CD14-positive monocyte (primary cell): Measurements from ENCODE around the gene RPL12. TPM values are rescaled to one million over a fixed set of nuclear protein-coding genes. Genes with fewer than 3 reads are reported as not detected.

Source experiments
- DNase-seq, 3 donors: peaks; one replicate each; pipeline ENCODE4 v3.0.0-alpha.2; 2011 to 2022
- H2AFZ ChIP-seq: 2 replicates; pipeline ENCODE4 v1.6.0; 2012; ENCODE audit warnings: mild to moderate bottlenecking, low read depth, low read length, inconsistent platforms; ENCODE audit not compliant: insufficient read depth, poor library complexity, severe bottlenecking
- H3K27ac ChIP-seq, 2 donors: 1 replicate in 1 of 2; 2 replicates in 1 of 2; pipeline ENCODE4 v1.5.1; 2012 to 2013; ENCODE audit warnings: low read length in 2 of 2, control low read depth in 1 of 2, inconsistent platforms in 1 of 2, low read depth in 1 of 2, mild to moderate bottlenecking in 1 of 2
- H3K27me3 ChIP-seq, 2 donors: one replicate each; pipeline versions ENCODE4 v1.6.0 to v1.6.1; 2011 to 2013; ENCODE audit warnings: low read length in 2 of 2; ENCODE audit not compliant: control insufficient read depth in 2 of 2, insufficient read depth in 2 of 2
- H3K36me3 ChIP-seq, 2 donors: replicated peaks in 1 of 2; 1 replicate in 1 of 2; 2 replicates in 1 of 2; pipeline versions ENCODE4 v1.5.1 to v1.6.1; 2012 to 2013; ENCODE audit warnings: low read length in 2 of 2, control low read depth in 1 of 2, inconsistent platforms in 1 of 2, mild to moderate bottlenecking in 1 of 2; ENCODE audit not compliant: insufficient read depth in 2 of 2, control insufficient read depth in 1 of 2
- H3K4me1 ChIP-seq, 2 donors: 1 replicate in 1 of 2; 2 replicates in 1 of 2; pipeline versions ENCODE4 v1.5.1 to v1.6.1; 2012 to 2013; ENCODE audit warnings: low read length in 2 of 2, control low read depth in 1 of 2, inconsistent platforms in 1 of 2, mild to moderate bottlenecking in 1 of 2, moderate library complexity in 1 of 2; ENCODE audit not compliant: insufficient read depth in 2 of 2, control insufficient read depth in 1 of 2
- H3K4me2 ChIP-seq: replicated peaks from 2 replicates; pipeline ENCODE3; 2012; ENCODE audit warnings: low read length, moderate library complexity, mild to moderate bottlenecking; ENCODE audit not compliant: poor library complexity, severe bottlenecking; ENCODE audit errors: extremely low read depth
- H3K4me3 ChIP-seq, 3 experiments: fragments of 200-600 bp in 1 of 3; sonication (generic) in 1 of 3; replicated peaks in 1 of 3; 1 replicate in 2 of 3; 2 replicates in 1 of 3; pipeline ENCODE4 v1.5.1; 2011 to 2013; ENCODE audit warnings: low read length in 3 of 3, mild to moderate bottlenecking in 3 of 3, control low read depth in 2 of 3, low read depth in 2 of 3, inconsistent platforms in 1 of 3, moderate library complexity in 1 of 3
- H3K79me2 ChIP-seq: 2 replicates; pipeline ENCODE4 v1.6.0; 2012; ENCODE audit warnings: mild to moderate bottlenecking, control low read depth, inconsistent platforms, low read length, moderate library complexity; ENCODE audit not compliant: insufficient read depth
- H3K9ac ChIP-seq: 2 replicates; pipeline ENCODE4 v1.6.0; 2017; ENCODE audit warnings: low read length, mild to moderate bottlenecking; ENCODE audit not compliant: insufficient read depth, poor library complexity, severe bottlenecking
- H3K9me3 ChIP-seq, 2 donors: replicated peaks in 1 of 2; 1 replicate in 1 of 2; 2 replicates in 1 of 2; pipeline versions ENCODE4 v1.5.1 to v1.6.1; 2012 to 2013; ENCODE audit warnings: low read length in 2 of 2, control low read depth in 1 of 2; ENCODE audit not compliant: control insufficient read depth in 1 of 2, insufficient read depth in 1 of 2
- H4K20me1 ChIP-seq: 2 replicates; pipeline ENCODE4 v1.6.0; 2012; ENCODE audit warnings: mild to moderate bottlenecking, low read length, control low read depth, moderate library complexity; ENCODE audit not compliant: insufficient read depth
- H3K27ac Mint-ChIP-seq, 7 donors: one replicate each; pipeline ENCODE4 v1.8.0; 2020; ENCODE audit warnings: mild to moderate bottlenecking in 7 of 7, mixed read lengths in 7 of 7, moderate library complexity in 6 of 7, inconsistent platforms in 2 of 7
- H3K27me3 Mint-ChIP-seq, 3 donors: one replicate each; pipeline ENCODE4 v1.8.0; 2021 to 2022; ENCODE audit warnings: low read depth in 3 of 3, mild to moderate bottlenecking in 3 of 3, mixed read lengths in 3 of 3, moderate library complexity in 3 of 3, inconsistent platforms in 1 of 3
- H3K36me3 Mint-ChIP-seq, 2 donors: one replicate each; pipeline ENCODE4 v1.8.0; 2020; ENCODE audit warnings: mixed read lengths in 2 of 2, inconsistent platforms in 1 of 2, mild to moderate bottlenecking in 1 of 2
- H3K4me1 Mint-ChIP-seq: one replicate; pipeline ENCODE4 v1.8.0; 2020; ENCODE audit warnings: mild to moderate bottlenecking, mixed read lengths
- H3K4me3 Mint-ChIP-seq, 2 donors: one replicate each; pipeline ENCODE4 v1.8.0; 2020; ENCODE audit warnings: mild to moderate bottlenecking in 2 of 2, mixed read lengths in 2 of 2, moderate library complexity in 1 of 2
- H3K9me3 Mint-ChIP-seq, 7 donors: one replicate each; pipeline ENCODE4 v1.8.0; 2020 to 2022; ENCODE audit warnings: mixed read lengths in 7 of 7, mild to moderate bottlenecking in 6 of 7, moderate library complexity in 6 of 7, inconsistent platforms in 2 of 7
- CTCF ChIP-seq: fragments of 200-600 bp; IDR thresholded peaks from one replicate; pipeline ENCODE4 v1.8.0; 2022; ENCODE audit warnings: antibody characterized with exemption, mild to moderate bottlenecking
- WGBS: methylation state at CpG from one replicate; pipeline ENCODE4 v1.1.5; 2013; ENCODE audit warnings: missing lambda C conversion rate; ENCODE audit not compliant: insufficient coverage; 5-methylcytosine and 5-hydroxymethylcytosine counted together
- intact Hi-C, 2 donors: fragments of 100-400 bp; cut with micrococcal nuclease; formaldehyde crosslinking; loops; one replicate each; pipeline versions ENCODE4 v1.15.0 to v1.15.1; 2023
- polyA plus RNA-seq, 3 donors: library from polyadenylated mRNA; depleted of rRNA in 1 of 3; unstranded in 2 of 3; stranded (reverse) in 1 of 3; fragments of 300-500 nt in 2 of 3; fragments of >200 nt in 1 of 3; fragmentation: Illumina TruSeq in 2 of 3; gene quantifications; 1 replicate in 2 of 3; 2 replicates in 1 of 3; pipeline ENCODE4 v1.2.3, GENCODE V29; 2012 to 2021

The RPL12 gene
- polyA plus RNA-seq, 3 donors = 417 to 1,509 (median 490) TPM

GRCh38 chr9:127493592-127494303 lies 42.5 kb upstream of the RPL12 start:
- Histone ChIP-seq H3K4me3 (no peak overlapping the region), H3K27me3 (no peaks in the 10 kb centered on the region), H2AFZ (no peak overlapping the region), H3K4me2 (no peak overlapping the region), H3K27ac (no peak overlapping the region), H4K20me1 (no peaks in the 10 kb centered on the region), H3K36me3 (peaks cover 81 to 96% of the 10 kb centered on the region in 2 donors), H3K9ac (no peak overlapping the region), H3K4me1 (no peaks in the 10 kb centered on the region), H3K9me3 (no peaks in the 10 kb centered on the region), H3K79me2 (no peaks in the 10 kb centered on the region)
- intact Hi-C loops = no loop called here
- no peak overlapping the region for H3K27ac Mint-ChIP-seq
- no peak for TF ChIP-seq CTCF
- H3K9me3 Mint-ChIP-seq = no peaks in the 10 kb centered on the region
- no peaks in the 10 kb centered on the region for H3K27me3 Mint-ChIP-seq
- no peaks in the 10 kb centered on the region for H3K4me1 Mint-ChIP-seq
- DNase-seq = no peak
- WGBS = 97% methylated on average over 19 of the region's 22 CpGs
- H3K36me3 Mint-ChIP-seq = peaks cover 59 to 85% of the 10 kb centered on the region in 2 donors
- no peak overlapping the region for H3K4me3 Mint-ChIP-seq

DNA sequence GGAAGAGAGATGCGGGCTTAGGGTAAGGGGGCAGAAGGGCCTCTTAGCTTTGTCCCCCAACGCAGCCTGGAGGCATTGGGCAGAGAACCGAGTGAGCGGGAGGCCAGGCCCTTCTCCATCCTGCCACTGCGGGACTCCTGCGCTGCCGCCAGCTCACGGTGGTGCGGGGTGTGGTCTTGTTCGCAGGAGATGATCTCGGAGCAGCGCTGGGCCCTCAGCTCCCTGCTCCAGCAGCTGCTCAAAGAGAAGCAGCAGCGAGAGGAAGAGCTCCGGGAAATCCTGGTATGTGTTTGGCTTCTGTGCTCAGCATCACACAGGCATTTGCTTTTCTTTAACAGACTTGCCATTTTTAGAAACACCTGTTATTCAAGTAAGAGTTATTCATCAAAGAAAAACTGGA lies 41.4 kb upstream of the RPL12 start:
- TF ChIP-seq CTCF = no peak
- Mint-ChIP-seq H3K4me1 (no peaks in the 10 kb centered on the region), H3K4me3 (no peak overlapping the region), H3K9me3 (no peaks in the 10 kb centered on the region), H3K27ac (no peak overlapping the region), H3K36me3 (peaks cover 61 to 85% of the 10 kb centered on the region in 2 donors), H3K27me3 (no peaks in the 10 kb centered on the region)
- no peaks in the 10 kb centered on the region for H3K79me2 ChIP-seq
- H3K4me2 ChIP-seq = no peak overlapping the region
- H3K4me3 ChIP-seq = no peak overlapping the region
- intact Hi-C loops = no loop called here
- H3K27me3 ChIP-seq = no peaks in the 10 kb centered on the region
- 99% methylated on average over 11 of the region's 14 CpGs for WGBS
- H3K27ac ChIP-seq = no peak overlapping the region
- H3K9ac ChIP-seq = no peak overlapping the region
- DNase-seq = no peak
- H2AFZ ChIP-seq = no peak overlapping the region
- H3K36me3 ChIP-seq = peaks cover 76 to 92% of the 10 kb centered on the region in 2 donors
- no peaks in the 10 kb centered on the region for H4K20me1 ChIP-seq
- no peaks in the 10 kb centered on the region for H3K9me3 ChIP-seq
- no peaks in the 10 kb centered on the region for H3K4me1 ChIP-seq
